Activated CD8-positive, alpha-beta memory T cell treated with anti-CD3 and anti-CD28 coated beads for 36 hours (primary cell): ENCODE data around the gene ZNF789. TPM values are rescaled to one million over a fixed set of nuclear protein-coding genes. Genes with fewer than 3 reads are reported as not detected.

ENCODE experiments used
- CTCF ChIA-PET: fragments of 350-600 bp; sonication (Branson Sonifier 250); formaldehyde crosslinking; loops from one replicate; lab custom pipeline; 2021; ENCODE audit warnings: antibody characterized with exemption; lab: Charles Lee
- POLR2A ChIA-PET: fragments of 350-600 bp; sonication (Branson Sonifier 250); formaldehyde crosslinking; loops from one replicate; lab custom pipeline; 2021; ENCODE audit warnings: antibody characterized with exemption; lab: Charles Lee
- total RNA-seq, 2 experiments: library from RNA; stranded (reverse); gene quantifications; one replicate each; pipeline ENCODE4 v1.2.3, GENCODE V29; 2021

The ZNF789 gene
- total RNA-seq, 2 experiments from 2014 or later: 13.1 to 14.4 TPM

GRCh38 chr7:99498546-99498944, 25.9 kb downstream of the ZNF789 start:
- POLR2A ChIA-PET: interaction anchor here (1.2 to 3.6 kb wide), 2 partner anchors 9 to 60 kb away, joined by 3 to 21 read pairs; partner anchors contain the start of gene ZNF655
- CTCF ChIA-PET: interaction anchor here (0.6 to 1.0 kb wide), 2 partner anchors 59 to 518 kb away, joined by 3 read pairs; no protein-coding TSS in a partner anchor

- ChIA-PET POLR2A (interaction anchor here (0.8 to 3.6 kb wide), 5 partner anchors 10 to 118 kb away, joined by 3 to 21 read pairs (median 3); partner anchors contain the start of genes ZNF655, ZNF789 and ZSCAN25), CTCF (interaction anchor here (0.6 kb wide), 1 partner anchor 517 kb away, joined by 3 read pairs; no protein-coding TSS in a partner anchor)
These were observed 26.7 kb downstream of the ZNF789 start for GRCh38 chr7:99499371-99499720.

- CTCF ChIA-PET: interaction anchor here (0.6 to 1.2 kb wide), 3 partner anchors 58 to 117 kb away, joined by 3 to 4 read pairs (median 3); partner anchors contain the start of genes ZNF655 and ZSCAN25
- POLR2A ChIA-PET: interaction anchor here (0.8 to 3.6 kb wide), 8 partner anchors 9 to 117 kb away, joined by 3 to 21 read pairs (median 4); partner anchors contain the start of genes BUD31, PDAP1, ZNF655 and ZNF789
These were observed 27.3 kb downstream of the ZNF789 start, which contains the start of gene ZNF394 for GRCh38 chr7:99499721-99500636. TSS of gene ZNF394 (minus strand) at chr7:99500281. CDS start at chr7:99500093, 188 bp downstream.

GRCh38 chr7:99500637-99501009, 27.9 kb downstream of the ZNF789 start:
- CTCF ChIA-PET: interaction anchor here (0.6 to 1.2 kb wide), 2 partner anchors 58 to 93 kb away, joined by 3 read pairs; partner anchors contain the start of gene ZNF655
- POLR2A ChIA-PET: interaction anchor here (0.8 to 3.6 kb wide), 5 partner anchors 9 to 115 kb away, joined by 3 to 21 read pairs (median 4); partner anchors contain the start of genes BUD31, PDAP1, ZNF655 and ZNF789

- ChIA-PET POLR2A (interaction anchor here (3.6 kb wide), 1 partner anchor 58 kb away, joined by 21 read pairs; the partner anchor contains the start of gene ZNF655), CTCF (interaction anchor here (1.2 kb wide), 1 partner anchor 94 kb away, joined by 3 read pairs; no protein-coding TSS in a partner anchor)
These were observed 28.5 kb downstream of the ZNF789 start for GRCh38 chr7:99501236-99501635.

GRCh38 chr7:99504281-99504602, 31.6 kb downstream of the ZNF789 start:
- POLR2A ChIA-PET: interaction anchor here (1.0 to 1.2 kb wide), 2 partner anchors 54 to 112 kb away, joined by 6 read pairs; partner anchors contain the start of gene ZSCAN25
- CTCF ChIA-PET: interaction anchor here (1.2 to 1.8 kb wide), 2 partner anchors 26 to 191 kb away, joined by 3 to 4 read pairs; no protein-coding TSS in a partner anchor

- ChIA-PET POLR2A (interaction anchor here (0.7 to 1.3 kb wide), 6 partner anchors 53 to 550 kb away, joined by 3 to 6 read pairs (median 4); partner anchors contain the start of genes TRIM4 and ZSCAN25), CTCF (interaction anchor here (1.2 to 1.8 kb wide), 2 partner anchors 27 to 192 kb away, joined by 3 to 4 read pairs; no protein-coding TSS in a partner anchor)
These were observed 32.1 kb downstream of the ZNF789 start, which contains the start of gene ZKSCAN5 for GRCh38 chr7:99504603-99505323. TSS of gene ZKSCAN5 (plus strand) at chr7:99504662. CDS start at chr7:99506045, 1,383 bp downstream.

GRCh38 chr7:99505324-99505662, 32.6 kb downstream of the ZNF789 start:
- ChIA-PET POLR2A (interaction anchor here (0.7 to 1.3 kb wide), 5 partner anchors 53 to 550 kb away, joined by 3 to 6 read pairs (median 3); partner anchors contain the start of gene TRIM4), CTCF (no interaction called here)

GRCh38 chr7:99514050-99514449, 41.4 kb downstream of the ZNF789 start:
- POLR2A ChIA-PET: interaction anchor here (1.0 kb wide), 1 partner anchor 44 kb away, joined by 3 read pairs; no protein-coding TSS in a partner anchor
- CTCF ChIA-PET: no interaction called here

- POLR2A ChIA-PET: no interaction called here
- CTCF ChIA-PET: interaction anchor here (1.4 kb wide), 1 partner anchor 59 kb away, joined by 3 read pairs; no protein-coding TSS in a partner anchor
These were observed 48.7 kb downstream of the ZNF789 start for GRCh38 chr7:99521399-99521798.

- CTCF ChIA-PET: no interaction called here
- POLR2A ChIA-PET: no interaction called here
These were observed 53.2 kb downstream of the ZNF789 start for GRCh38 chr7:99525713-99526440.

- POLR2A ChIA-PET: no interaction called here
These were observed 58.7 kb downstream of the ZNF789 start for GRCh38 chr7:99531354-99531765.

GRCh38 chr7:99535667-99536066, 63.0 kb downstream of the ZNF789 start:
- ChIA-PET POLR2A (no interaction called here), CTCF (no interaction called here)

More at GRCh38 chr7:99531354-99531765, 58.7 kb downstream of the ZNF789 start:
- CTCF ChIA-PET: interaction anchor here (0.6 kb wide), 1 partner anchor 177 kb away, joined by 4 read pairs; no protein-coding TSS in a partner anchor

Other genes with a start within 250 kb of the ZNF789 start
- gene MYH16, start 200.1 kb upstream of the ZNF789 start, total RNA-seq: not detected
- gene ARPC1A, start 147.0 kb upstream of the ZNF789 start, total RNA-seq: 10 to 100 TPM; 77.9 to 80.4 TPM
- 100 to 1,000 TPM; 267 to 276 TPM for gene ARPC1B, start 98.2 kb upstream of the ZNF789 start, total RNA-seq
- 100 to 1,000 TPM; 207 to 213 TPM for gene PDAP1, start 64.3 kb upstream of the ZNF789 start, total RNA-seq
- 100 to 1,000 TPM; 173 to 180 TPM for gene BUD31, start 63.9 kb upstream of the ZNF789 start, total RNA-seq
- 1 to 10 TPM; 6.0 to 7.0 TPM for gene PTCD1, start 34.1 kb upstream of the ZNF789 start, total RNA-seq
- gene CPSF4, start 33.9 kb upstream of the ZNF789 start, total RNA-seq: 10 to 100 TPM; 65.2 to 65.4 TPM
- 100 to 1,000 TPM; 473 to 493 TPM for gene ATP5MF, start 6.7 kb upstream of the ZNF789 start, total RNA-seq
- 10 to 100 TPM; 27.2 to 31.2 TPM for gene ZNF394, start 27.4 kb downstream of the ZNF789 start, total RNA-seq
- gene ZKSCAN5, start 31.8 kb downstream of the ZNF789 start, total RNA-seq: 1 to 10 TPM; 8.6 to 9.0 TPM
- 1 to 10 TPM; 7.1 to 7.3 TPM for gene FAM200A, start 79.2 kb downstream of the ZNF789 start, total RNA-seq
- 10 to 100 TPM; 54.9 to 57.1 TPM for gene ZNF655, start 85.8 kb downstream of the ZNF789 start, total RNA-seq
- gene TMEM225B, start 125.4 kb downstream of the ZNF789 start, total RNA-seq: under 1 TPM; 0.80 to 0.86 TPM
- 10 to 100 TPM; 24.8 to 27.8 TPM for gene ZSCAN25, start 144.1 kb downstream of the ZNF789 start, total RNA-seq
- gene CYP3A5, start 207.1 kb downstream of the ZNF789 start, total RNA-seq: under 1 TPM in 1 of 2 experiments, not detected in 1; 0.08 TPM